Endothelial cell (in vitro differentiated cells): ENCODE results near the gene PDZD2. TPM values are rescaled to one million over a fixed set of nuclear protein-coding genes. Genes with fewer than 3 reads are reported as not detected.
A peak's percentile ranks its signal among the peaks of the same experiment; 100 is the strongest.

ENCODE experiments used
- DNase-seq: peaks from one replicate; pipeline ENCODE4 v3.0.0; 2021; ENCODE audit warnings: low spot score
- H3K27ac Mint-ChIP-seq: one replicate; pipeline ENCODE4 v1.8.0; 2021; ENCODE audit warnings: mixed read lengths, inconsistent platforms; ENCODE audit not compliant: unreplicated experiment
- H3K27me3 Mint-ChIP-seq: one replicate; pipeline ENCODE4 v1.8.0; 2021; ENCODE audit warnings: mild to moderate bottlenecking, moderate library complexity, mixed read lengths, inconsistent platforms; ENCODE audit not compliant: unreplicated experiment
- H3K36me3 Mint-ChIP-seq: one replicate; pipeline ENCODE4 v1.8.0; 2021; ENCODE audit warnings: mild to moderate bottlenecking, low read depth, mixed read lengths, inconsistent platforms; ENCODE audit not compliant: unreplicated experiment
- H3K4me1 Mint-ChIP-seq: one replicate; pipeline ENCODE4 v1.8.0; 2021; ENCODE audit warnings: mild to moderate bottlenecking, mixed read lengths, inconsistent platforms; ENCODE audit not compliant: unreplicated experiment
- H3K4me3 Mint-ChIP-seq: one replicate; pipeline ENCODE4 v1.8.0; 2021; ENCODE audit warnings: mild to moderate bottlenecking, mixed read lengths, inconsistent platforms; ENCODE audit not compliant: unreplicated experiment
- H3K9me3 Mint-ChIP-seq: one replicate; pipeline ENCODE4 v1.8.0; 2021; ENCODE audit warnings: mixed read lengths, inconsistent platforms; ENCODE audit not compliant: unreplicated experiment
- CTCF ChIP-seq: fragments of 200-600 bp; sonication (generic); IDR thresholded peaks from one replicate; pipeline ENCODE4 v1.5.0; 2021; ENCODE audit warnings: antibody characterized with exemption; ENCODE audit not compliant: unreplicated experiment
- total RNA-seq: library from RNA; stranded (reverse); fragmentation: NEBNext Ultra II Directional; extraction: Animal tissue kit (Norgen Biotek cat#: 25700); gene quantifications from one replicate; pipeline ENCODE4 v1.2.1, GENCODE V29; 2021; ENCODE audit not compliant: unreplicated experiment

PDZD2 gene
- total RNA-seq, 1 donor from 2014 or later: 71.1 TPM

- peaks cover 2% of the 10 kb centered on the region for H3K27me3 Mint-ChIP-seq
- no peaks in the 10 kb centered on the region for H3K9me3 Mint-ChIP-seq
- no peaks in the 10 kb centered on the region for H3K4me1 Mint-ChIP-seq
- H3K36me3 Mint-ChIP-seq: peaks cover 55% of the 10 kb centered on the region
- DNase-seq: no peak
- H3K4me3 Mint-ChIP-seq: no peak overlapping the region
- peak; percentile 70 for TF ChIP-seq CTCF
- H3K27ac Mint-ChIP-seq: no peak overlapping the region
These were observed 418.5 kb downstream of the PDZD2 start for GRCh38 chr5:32057187-32058096.

- no peaks in the 10 kb centered on the region for H3K9me3 Mint-ChIP-seq
- H3K4me1 Mint-ChIP-seq: no peaks in the 10 kb centered on the region
- peaks cover 2% of the 10 kb centered on the region for H3K27me3 Mint-ChIP-seq
- H3K36me3 Mint-ChIP-seq: peaks cover 54% of the 10 kb centered on the region
- H3K4me3 Mint-ChIP-seq: no peak overlapping the region
- TF ChIP-seq CTCF: no peak
- no peak for DNase-seq
- no peak overlapping the region for H3K27ac Mint-ChIP-seq
These were observed 419.2 kb downstream of the PDZD2 start for GRCh38 chr5:32058101-32058500.

- Mint-ChIP-seq H3K4me1 (no peaks in the 10 kb centered on the region), H3K27me3 (no peaks in the 10 kb centered on the region), H3K36me3 (peaks cover 54% of the 10 kb centered on the region), H3K9me3 (no peaks in the 10 kb centered on the region), H3K4me3 (no peak overlapping the region), H3K27ac (no peak overlapping the region)
- DNase-seq: no peak
- no peak for TF ChIP-seq CTCF
These were observed 420.1 kb downstream of the PDZD2 start for GRCh38 chr5:32058997-32059396.

- peaks cover 55% of the 10 kb centered on the region for H3K36me3 Mint-ChIP-seq
- no peaks in the 10 kb centered on the region for H3K27me3 Mint-ChIP-seq
- no peak overlapping the region for H3K27ac Mint-ChIP-seq
- H3K9me3 Mint-ChIP-seq: no peaks in the 10 kb centered on the region
- DNase-seq: no peak
- no peak for TF ChIP-seq CTCF
- H3K4me1 Mint-ChIP-seq: no peaks in the 10 kb centered on the region
- no peak overlapping the region for H3K4me3 Mint-ChIP-seq
These were observed 421.0 kb downstream of the PDZD2 start for GRCh38 chr5:32059761-32060530.
